Tibial artery (tissue), 4 donors: Measurements from ENCODE around the gene AKR1D1.
A peak's percentile ranks its signal among the peaks of the same experiment; 100 is the strongest.

Experiments used
- DNase-seq, 2 donors: peaks; one replicate each; pipeline ENCODE4 v3.0.0-alpha.2; 2019
- H3K27ac ChIP-seq, 2 donors: fragments of 200-600 bp; sonication (generic) in 1 of 2; 1 replicate in 1 of 2; 2 replicates in 1 of 2; pipeline ENCODE4 v1.5.1; 2018 to 2019; ENCODE audit warnings: mild to moderate bottlenecking in 1 of 2
- H3K27me3 ChIP-seq, 2 donors: fragments of 200-600 bp; sonication (generic) in 1 of 2; one replicate each; pipeline versions ENCODE4 v1.5.1 to v1.6.0; 2016 to 2019
- H3K36me3 ChIP-seq, 3 donors: fragments of 200-600 bp; sonication (generic) in 2 of 3; one replicate each; pipeline ENCODE4 v1.5.1; 2016 to 2019; ENCODE audit warnings: mild to moderate bottlenecking in 2 of 3
- H3K4me1 ChIP-seq, 4 donors: fragments of 200-600 bp; sonication (generic) in 2 of 4; 1 replicate in 3 of 4; 2 replicates in 1 of 4; pipeline ENCODE4 v1.5.1; 2016 to 2019
- H3K4me3 ChIP-seq, 2 donors: fragments of 200-600 bp; sonication (generic) in 1 of 2; 1 replicate in 1 of 2; 2 replicates in 1 of 2; pipeline ENCODE4 v1.5.1; 2018 to 2019; ENCODE audit warnings: mild to moderate bottlenecking in 2 of 2
- H3K9me3 ChIP-seq, 3 donors: fragments of 200-600 bp; sonication (generic) in 1 of 3; one replicate each; pipeline ENCODE4 v1.5.1; 2016 to 2019
- CTCF ChIP-seq, 2 experiments: fragments of 200-600 bp in 1 of 2; fragments of 450-650 bp in 1 of 2; IDR thresholded peaks; one replicate each; pipeline ENCODE4 v1.5.1; 2017 to 2019; ENCODE audit warnings: antibody characterized with exemption in 2 of 2, mild to moderate bottlenecking in 1 of 2, moderate library complexity in 1 of 2
- intact Hi-C: fragments of 100-400 bp; cut with DNase I; formaldehyde crosslinking; loops from one replicate; pipeline ENCODE4 v1.15.0; 2023; ENCODE audit warnings: low total_unique reads

The AKR1D1 gene

GRCh38 chr7:138154661-138155060, 78.4 kb downstream of the AKR1D1 start:
- Histone ChIP-seq H3K27me3 (no peaks in the 10 kb centered on the region), H3K4me3 (no peak overlapping the region), H3K9me3 (no peaks in the 10 kb centered on the region), H3K36me3 (no peaks in the 10 kb centered on the region), H3K27ac (no peak overlapping the region), H3K4me1 (no peaks in the 10 kb centered on the region)
- intact Hi-C loops: no loop called here
- DNase-seq: no peak
- no peak for TF ChIP-seq CTCF (IDR thresholded peaks at IDR 0.05)

DNA sequence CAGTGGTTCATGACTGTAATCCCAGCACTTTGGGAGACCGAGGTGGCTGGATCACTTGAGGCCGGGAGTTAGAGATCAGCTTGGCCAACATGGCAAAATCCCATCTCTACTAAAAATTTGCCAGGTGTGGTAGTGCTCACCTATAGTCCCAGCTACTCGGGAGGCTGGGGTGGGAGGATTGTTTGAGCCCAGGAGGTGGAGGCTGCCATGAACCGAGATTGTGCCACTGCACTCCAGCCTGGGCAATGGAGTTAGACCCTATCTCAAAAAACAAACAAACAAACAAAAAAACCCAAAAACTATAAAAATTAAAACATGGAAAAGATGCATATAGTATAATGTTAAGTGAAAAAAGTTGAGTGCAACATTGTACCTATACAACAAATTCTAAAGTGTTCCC, 81.4 kb downstream of the AKR1D1 start:
- DNase-seq: no peak
- intact Hi-C loops: no loop called here
- no peaks in the 10 kb centered on the region for H3K9me3 ChIP-seq
- H3K27me3 ChIP-seq: no peaks in the 10 kb centered on the region
- H3K36me3 ChIP-seq: no peaks in the 10 kb centered on the region
- no peak overlapping the region for H3K27ac ChIP-seq
- no peak for TF ChIP-seq CTCF (IDR thresholded peaks at IDR 0.05)
- H3K4me1 ChIP-seq: no peaks in the 10 kb centered on the region
- H3K4me3 ChIP-seq: no peak overlapping the region

DNA sequence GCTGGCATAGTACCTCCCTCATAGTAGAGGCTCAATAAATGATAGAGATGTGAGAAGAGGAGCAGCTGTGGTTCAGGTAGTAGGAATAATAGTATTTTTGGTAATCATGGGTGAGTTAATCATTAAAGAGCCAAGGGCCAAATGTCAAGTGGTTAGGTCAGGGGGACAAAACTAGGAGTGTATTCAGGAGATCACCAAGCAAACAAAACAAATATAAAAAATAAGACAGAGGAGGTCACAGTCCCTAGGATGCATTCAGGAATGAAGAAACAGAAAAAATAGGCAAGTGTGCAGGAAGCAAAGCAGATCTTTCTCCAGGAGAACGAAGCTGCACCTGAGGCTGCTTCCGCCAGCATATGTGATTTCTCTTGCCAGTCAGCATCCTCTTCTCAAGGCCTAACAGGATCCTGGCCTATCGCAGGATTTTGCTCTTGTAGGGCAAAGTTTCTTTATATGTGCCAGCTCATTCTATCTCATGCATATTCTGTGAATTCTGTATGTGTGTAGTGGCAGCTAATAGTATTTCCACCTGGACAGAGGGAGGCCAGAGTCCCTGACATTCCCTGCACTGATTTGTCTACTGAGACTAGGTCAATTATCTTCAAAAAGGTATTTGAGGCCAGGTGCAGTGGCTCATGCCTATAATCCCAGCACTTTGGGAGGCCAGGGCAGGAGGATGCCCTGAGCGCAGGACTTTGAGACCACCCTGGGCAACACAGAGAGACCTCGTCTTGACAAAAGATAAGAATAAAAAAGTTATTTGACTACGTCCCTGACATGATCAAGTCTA, 82.7 kb downstream of the AKR1D1 start:
- Histone ChIP-seq H3K36me3 (no peaks in the 10 kb centered on the region), H3K4me1 (no peaks in the 10 kb centered on the region), H3K27ac (no peak overlapping the region), H3K9me3 (no peaks in the 10 kb centered on the region), H3K4me3 (no peak overlapping the region), H3K27me3 (no peaks in the 10 kb centered on the region)
- no peak for TF ChIP-seq CTCF (IDR thresholded peaks at IDR 0.05)
- DNase-seq: no peak
- intact Hi-C loops: no loop called here

GRCh38 chr7:138161600-138162081, 85.4 kb downstream of the AKR1D1 start:
- peak; percentile 31 to 42 for TF ChIP-seq CTCF (IDR thresholded peaks at IDR 0.05)
- Histone ChIP-seq H3K9me3 (peaks cover 0 to 17% (median 10%) of the 10 kb centered on the region in 3 donors), H3K4me3 (no peak overlapping the region), H3K27me3 (no peaks in the 10 kb centered on the region), H3K4me1 (no peaks in the 10 kb centered on the region), H3K36me3 (no peaks in the 10 kb centered on the region), H3K27ac (no peak overlapping the region)
- intact Hi-C loops: no loop called here
- DNase-seq: peak; percentile 66 to 69

GRCh38 chr7:138162236-138162635, 86.0 kb downstream of the AKR1D1 start:
- DNase-seq: no peak
- Histone ChIP-seq H3K4me1 (no peaks in the 10 kb centered on the region), H3K36me3 (no peaks in the 10 kb centered on the region), H3K27ac (no peak overlapping the region), H3K27me3 (no peaks in the 10 kb centered on the region), H3K4me3 (no peak overlapping the region), H3K9me3 (peaks cover 0 to 17% (median 10%) of the 10 kb centered on the region in 3 donors)
- intact Hi-C loops: no loop called here
- TF ChIP-seq CTCF (IDR thresholded peaks at IDR 0.05): no peak
